Nephron progenitor cell (in vitro differentiated cells): Measurements from ENCODE around the gene SLC39A10.
"Not testable (repeated sequence)": the region's sequence is repeated elsewhere in the genome, so short reads cannot be mapped to it uniquely, and the experiment has no call there.

Experiments used
- DNase-seq: peaks from one replicate; pipeline ENCODE4 v3.0.0; 2021
- H3K27ac Mint-ChIP-seq: 2 replicates; pipeline ENCODE4 v1.8.0; 2021; ENCODE audit warnings: mild to moderate bottlenecking, moderate library complexity, mixed read lengths
- H3K27me3 Mint-ChIP-seq: 2 replicates; pipeline ENCODE4 v1.8.0; 2021; ENCODE audit warnings: mild to moderate bottlenecking, low read depth, mixed read lengths; ENCODE audit not compliant: poor library complexity
- H3K36me3 Mint-ChIP-seq: 2 replicates; pipeline ENCODE4 v1.8.0; 2021; ENCODE audit warnings: low read depth, mixed read lengths
- H3K4me1 Mint-ChIP-seq: 2 replicates; pipeline ENCODE4 v1.8.0; 2021; ENCODE audit warnings: mixed read lengths
- H3K4me3 Mint-ChIP-seq: 2 replicates; pipeline ENCODE4 v1.8.0; 2021; ENCODE audit warnings: mild to moderate bottlenecking, moderate library complexity, mixed read lengths
- H3K9me3 Mint-ChIP-seq: 2 replicates; pipeline ENCODE4 v1.8.0; 2021; ENCODE audit warnings: mild to moderate bottlenecking, moderate library complexity, mixed read lengths
- CTCF ChIP-seq: fragments of 200-600 bp; sonication (generic); IDR thresholded peaks from 2 replicates; pipeline ENCODE4 v1.5.0; 2021; ENCODE audit warnings: antibody characterized with exemption

SLC39A10 gene

GRCh38 chr2:195639959-195640358 lies 17.1 kb upstream of the SLC39A10 start:
- H3K27ac Mint-ChIP-seq = no peak overlapping the region
- no peaks in the 10 kb centered on the region for H3K4me1 Mint-ChIP-seq
- H3K36me3 Mint-ChIP-seq = no peaks in the 10 kb centered on the region
- DNase-seq = no peak
- H3K27me3 Mint-ChIP-seq = peaks cover 2% of the 10 kb centered on the region
- no peak overlapping the region for H3K4me3 Mint-ChIP-seq
- TF ChIP-seq CTCF = no peak
- H3K9me3 Mint-ChIP-seq = no peaks in the 10 kb centered on the region

GRCh38 chr2:195642027-195642678 lies 14.9 kb upstream of the SLC39A10 start:
- no peak for DNase-seq
- TF ChIP-seq CTCF = no peak
- H3K9me3 Mint-ChIP-seq = no peaks in the 10 kb centered on the region
- no peaks in the 10 kb centered on the region for H3K4me1 Mint-ChIP-seq
- H3K36me3 Mint-ChIP-seq = no peaks in the 10 kb centered on the region
- H3K4me3 Mint-ChIP-seq = no peak overlapping the region
- H3K27me3 Mint-ChIP-seq = no peaks in the 10 kb centered on the region
- H3K27ac Mint-ChIP-seq = peak overlapping the region; percentile 3

- no peaks in the 10 kb centered on the region for H3K9me3 Mint-ChIP-seq
- no peak for TF ChIP-seq CTCF
Measured at GRCh38 chr2:195642679-195643068, 14.4 kb upstream of the SLC39A10 start.

GRCh38 chr2:195644708-195645107 lies 12.3 kb upstream of the SLC39A10 start:
- DNase-seq = not testable (repeated sequence)

More at GRCh38 chr2:195642679-195643068, 14.4 kb upstream of the SLC39A10 start:
- Mint-ChIP-seq H3K36me3 (no peaks in the 10 kb centered on the region), H3K27me3 (no peaks in the 10 kb centered on the region), H3K4me3 (no peak overlapping the region), H3K4me1 (no peaks in the 10 kb centered on the region), H3K27ac (no peak overlapping the region)
- no peak for DNase-seq

GRCh38 chr2:195645413-195645812 lies 11.6 kb upstream of the SLC39A10 start:
- H3K9me3 Mint-ChIP-seq = no peaks in the 10 kb centered on the region
- DNase-seq = no peak
- H3K4me1 Mint-ChIP-seq = no peaks in the 10 kb centered on the region

More at GRCh38 chr2:195644708-195645107, 12.3 kb upstream of the SLC39A10 start:
- H3K27ac Mint-ChIP-seq, H3K4me1 Mint-ChIP-seq, H3K27me3 Mint-ChIP-seq, H3K4me3 Mint-ChIP-seq, H3K9me3 Mint-ChIP-seq, H3K36me3 Mint-ChIP-seq: not testable (repeated sequence)

GRCh38 chr2:195646424-195646823 lies 10.6 kb upstream of the SLC39A10 start:
- Mint-ChIP-seq H3K27ac (no peak overlapping the region), H3K36me3 (no peaks in the 10 kb centered on the region), H3K4me1 (no peaks in the 10 kb centered on the region), H3K4me3 (no peak overlapping the region), H3K9me3 (no peaks in the 10 kb centered on the region), H3K27me3 (peaks cover 6% of the 10 kb centered on the region)
- no peak for DNase-seq
- TF ChIP-seq CTCF = no peak

More at GRCh38 chr2:195645413-195645812, 11.6 kb upstream of the SLC39A10 start:
- no peak overlapping the region for H3K27ac Mint-ChIP-seq
- H3K36me3 Mint-ChIP-seq = no peaks in the 10 kb centered on the region
- no peak overlapping the region for H3K4me3 Mint-ChIP-seq
- no peak for TF ChIP-seq CTCF
- peaks cover 6% of the 10 kb centered on the region for H3K27me3 Mint-ChIP-seq
